Hindlimb muscle (tissue), 1 donor: Measurements from ENCODE around the gene MGMT. TPM values are rescaled to one million over a fixed set of nuclear protein-coding genes. Genes with fewer than 3 reads are reported as not detected.

ENCODE experiments used
- DNase-seq: peaks from one replicate; pipeline ENCODE4 v3.0.0-alpha.2; 2013
- polyA plus RNA-seq: library from polyadenylated mRNA; unstranded; fragments of 120-200 nt; gene quantifications from one replicate; pipeline ENCODE4 v1.2.1, GENCODE V29; 2013; ENCODE audit not compliant: insufficient read length

MGMT gene
- polyA plus RNA-seq, 1 donor, result 12.1 TPM

GRCh38 chr10:129627442-129627841 is 160.4 kb downstream of the MGMT start:
- no peak for DNase-seq

- DNase-seq, result no peak
Observed at GRCh38 chr10:129628823-129629222, 161.8 kb downstream of the MGMT start.

- no peak for DNase-seq
Observed at GRCh38 chr10:129629911-129630310, 162.9 kb downstream of the MGMT start.

- DNase-seq, result no peak
Observed at GRCh38 chr10:129631006-129631405, 164.0 kb downstream of the MGMT start.

GRCh38 chr10:129631870-129632623 is 165.0 kb downstream of the MGMT start:
- no peak for DNase-seq

- no peak for DNase-seq
Observed at GRCh38 chr10:129637010-129637409, 170.0 kb downstream of the MGMT start.

GRCh38 chr10:129637846-129638245 is 170.8 kb downstream of the MGMT start:
- DNase-seq, result no peak

- no peak for DNase-seq
Observed at GRCh38 chr10:129641351-129641750, 174.3 kb downstream of the MGMT start.

- no peak for DNase-seq
Observed at GRCh38 chr10:129641982-129642381, 174.9 kb downstream of the MGMT start.

- DNase-seq, result no peak
Observed at GRCh38 chr10:129642427-129642826, 175.4 kb downstream of the MGMT start.

GRCh38 chr10:129643266-129643665 is 176.2 kb downstream of the MGMT start:
- no peak for DNase-seq

- DNase-seq, result no peak
Observed at GRCh38 chr10:129645487-129645886, 178.4 kb downstream of the MGMT start.

- DNase-seq, result no peak
Observed at GRCh38 chr10:129646973-129647372, 179.9 kb downstream of the MGMT start.

GRCh38 chr10:129647590-129647989 is 180.5 kb downstream of the MGMT start:
- DNase-seq, result no peak

GRCh38 chr10:129648856-129649255 is 181.8 kb downstream of the MGMT start:
- no peak for DNase-seq

- no peak for DNase-seq
Observed at GRCh38 chr10:129652021-129652420, 185.0 kb downstream of the MGMT start.

- DNase-seq, result no peak
Observed at GRCh38 chr10:129652521-129653201, 185.6 kb downstream of the MGMT start.

- no peak for DNase-seq
Observed at GRCh38 chr10:129653428-129653827, 186.4 kb downstream of the MGMT start.

- DNase-seq, result no peak
Observed at GRCh38 chr10:129653861-129654260, 186.8 kb downstream of the MGMT start.

- DNase-seq, result no peak
Observed at GRCh38 chr10:129654461-129654860, 187.4 kb downstream of the MGMT start.

GRCh38 chr10:129655007-129655678 is 188.1 kb downstream of the MGMT start:
- no peak for DNase-seq

GRCh38 chr10:129655679-129656031 is 188.6 kb downstream of the MGMT start:
- DNase-seq, result no peak

- no peak for DNase-seq
Observed at GRCh38 chr10:129656642-129657041, 189.6 kb downstream of the MGMT start.
